Measurements from ENCODE around the gene GLIS1.

The GLIS1 gene

GRCh38 chr1:53661496-53661895 lies 77.5 kb downstream of the GLIS1 start:
- Histone ChIP-seq H3K4me3 (ENCODE audit: extremely low read depth, insufficient read depth, low read length, poor library complexity, severe bottlenecking) (no peak overlapping the region), H3K4me1 (ENCODE audit: control insufficient read depth, insufficient read depth, low read length, poor library complexity, severe bottlenecking) (peaks cover 3% of the 10 kb centered on the region), H3K9me3 (ENCODE audit: control insufficient read depth, low read length) (no peaks in the 10 kb centered on the region), H3K36me3 (ENCODE audit: control insufficient read depth, insufficient read depth, low read length) (no peaks in the 10 kb centered on the region), H3K27ac (ENCODE audit: low read depth, low read length, severe bottlenecking) (no peak overlapping the region)
- 79 to 84% methylated on average over 5 to 8 of the region's 8 CpGs for WGBS, 2 experiments (ENCODE audit: insufficient coverage in 2 of 2)

- WGBS, 2 experiments (ENCODE audit: insufficient coverage in 2 of 2) = 92 to 94% methylated on average over 2 to 3 of the region's 3 CpGs
- peaks cover 7% of the 10 kb centered on the region for H3K4me1 ChIP-seq (ENCODE audit: control insufficient read depth, insufficient read depth, low read length, poor library complexity, severe bottlenecking)
These were observed 78.3 kb downstream of the GLIS1 start for GRCh38 chr1:53660666-53661065.

GRCh38 chr1:53659436-53659835 lies 79.5 kb downstream of the GLIS1 start:
- Histone ChIP-seq H3K4me1 (ENCODE audit: control insufficient read depth, insufficient read depth, low read length, poor library complexity, severe bottlenecking) (peaks cover 12% of the 10 kb centered on the region), H3K27ac (ENCODE audit: low read depth, low read length, severe bottlenecking) (no peak overlapping the region), H3K9me3 (ENCODE audit: control insufficient read depth, low read length) (no peaks in the 10 kb centered on the region), H3K36me3 (ENCODE audit: control insufficient read depth, insufficient read depth, low read length) (no peaks in the 10 kb centered on the region), H3K4me3 (ENCODE audit: extremely low read depth, insufficient read depth, low read length, poor library complexity, severe bottlenecking) (no peak overlapping the region)
- WGBS, 2 experiments (ENCODE audit: insufficient coverage in 2 of 2) = 80% methylated on average over 1 of the region's 2 CpGs; no CpG with 5 or more reads in 1 of the 2 experiments

More at GRCh38 chr1:53660666-53661065, 78.3 kb downstream of the GLIS1 start:
- H3K27ac ChIP-seq (ENCODE audit: low read depth, low read length, severe bottlenecking) = no peak overlapping the region
- H3K36me3 ChIP-seq (ENCODE audit: control insufficient read depth, insufficient read depth, low read length) = no peaks in the 10 kb centered on the region
- no peaks in the 10 kb centered on the region for H3K9me3 ChIP-seq (ENCODE audit: control insufficient read depth, low read length)
- no peak overlapping the region for H3K4me3 ChIP-seq (ENCODE audit: extremely low read depth, insufficient read depth, low read length, poor library complexity, severe bottlenecking)

GRCh38 chr1:53658489-53659230 lies 80.3 kb downstream of the GLIS1 start:
- Histone ChIP-seq H3K36me3 (ENCODE audit: control insufficient read depth, insufficient read depth, low read length) (no peaks in the 10 kb centered on the region), H3K9me3 (ENCODE audit: control insufficient read depth, low read length) (no peaks in the 10 kb centered on the region), H3K4me1 (ENCODE audit: control insufficient read depth, insufficient read depth, low read length, poor library complexity, severe bottlenecking) (peaks cover 12% of the 10 kb centered on the region), H3K27ac (ENCODE audit: low read depth, low read length, severe bottlenecking) (no peak overlapping the region), H3K4me3 (ENCODE audit: extremely low read depth, insufficient read depth, low read length, poor library complexity, severe bottlenecking) (no peak overlapping the region)
- 93 to 94% methylated on average over 6 to 7 of the region's 8 CpGs for WGBS, 2 experiments (ENCODE audit: insufficient coverage in 2 of 2)

GRCh38 chr1:53657891-53658396 lies 81.0 kb downstream of the GLIS1 start:
- H3K4me1 ChIP-seq (ENCODE audit: control insufficient read depth, insufficient read depth, low read length, poor library complexity, severe bottlenecking) = peaks cover 12% of the 10 kb centered on the region
- H3K27ac ChIP-seq (ENCODE audit: low read depth, low read length, severe bottlenecking) = no peak overlapping the region
- H3K4me3 ChIP-seq (ENCODE audit: extremely low read depth, insufficient read depth, low read length, poor library complexity, severe bottlenecking) = no peak overlapping the region
- no peaks in the 10 kb centered on the region for H3K36me3 ChIP-seq (ENCODE audit: control insufficient read depth, insufficient read depth, low read length)
- H3K9me3 ChIP-seq (ENCODE audit: control insufficient read depth, low read length) = no peaks in the 10 kb centered on the region
- WGBS, 2 experiments (ENCODE audit: insufficient coverage in 2 of 2) = 89% methylated on average over 1 of the region's 1 CpG; no CpG with 5 or more reads in 1 of the 2 experiments

- WGBS, 2 experiments (ENCODE audit: insufficient coverage in 2 of 2) = 50% methylated on average over 2 of the region's 4 CpGs; no CpG with 5 or more reads in 1 of the 2 experiments
- no peaks in the 10 kb centered on the region for H3K36me3 ChIP-seq (ENCODE audit: control insufficient read depth, insufficient read depth, low read length)
- H3K4me1 ChIP-seq (ENCODE audit: control insufficient read depth, insufficient read depth, low read length, poor library complexity, severe bottlenecking) = peaks cover 12% of the 10 kb centered on the region
- H3K27ac ChIP-seq (ENCODE audit: low read depth, low read length, severe bottlenecking) = no peak overlapping the region
- H3K4me3 ChIP-seq (ENCODE audit: extremely low read depth, insufficient read depth, low read length, poor library complexity, severe bottlenecking) = no peak overlapping the region
- no peaks in the 10 kb centered on the region for H3K9me3 ChIP-seq (ENCODE audit: control insufficient read depth, low read length)
These were observed 81.5 kb downstream of the GLIS1 start for GRCh38 chr1:53657531-53657805.

GRCh38 chr1:53656747-53657530 lies 82.0 kb downstream of the GLIS1 start:
- Histone ChIP-seq H3K27ac (ENCODE audit: low read depth, low read length, severe bottlenecking) (no peak overlapping the region), H3K4me3 (ENCODE audit: extremely low read depth, insufficient read depth, low read length, poor library complexity, severe bottlenecking) (no peak overlapping the region), H3K9me3 (ENCODE audit: control insufficient read depth, low read length) (no peaks in the 10 kb centered on the region), H3K4me1 (ENCODE audit: control insufficient read depth, insufficient read depth, low read length, poor library complexity, severe bottlenecking) (peaks cover 12% of the 10 kb centered on the region), H3K36me3 (ENCODE audit: control insufficient read depth, insufficient read depth, low read length) (no peaks in the 10 kb centered on the region)
- 95 to 97% methylated on average over 10 to 11 of the region's 11 CpGs for WGBS, 2 experiments (ENCODE audit: insufficient coverage in 2 of 2)

- Histone ChIP-seq H3K9me3 (ENCODE audit: control insufficient read depth, low read length) (no peaks in the 10 kb centered on the region), H3K27ac (ENCODE audit: low read depth, low read length, severe bottlenecking) (no peak overlapping the region), H3K4me1 (ENCODE audit: control insufficient read depth, insufficient read depth, low read length, poor library complexity, severe bottlenecking) (peaks cover 12% of the 10 kb centered on the region), H3K4me3 (ENCODE audit: extremely low read depth, insufficient read depth, low read length, poor library complexity, severe bottlenecking) (no peak overlapping the region), H3K36me3 (ENCODE audit: control insufficient read depth, insufficient read depth, low read length) (no peaks in the 10 kb centered on the region)
- WGBS, 2 experiments (ENCODE audit: insufficient coverage in 2 of 2) = 85 to 86% methylated on average over 7 to 9 of the region's 10 CpGs
These were observed 82.8 kb downstream of the GLIS1 start for GRCh38 chr1:53655931-53656746.

GRCh38 chr1:53654216-53655210 lies 84.5 kb downstream of the GLIS1 start:
- H3K4me3 ChIP-seq (ENCODE audit: extremely low read depth, insufficient read depth, low read length, poor library complexity, severe bottlenecking) = no peak overlapping the region
- no peaks in the 10 kb centered on the region for H3K9me3 ChIP-seq (ENCODE audit: control insufficient read depth, low read length)
- H3K36me3 ChIP-seq (ENCODE audit: control insufficient read depth, insufficient read depth, low read length) = no peaks in the 10 kb centered on the region
- peaks cover 12% of the 10 kb centered on the region for H3K4me1 ChIP-seq (ENCODE audit: control insufficient read depth, insufficient read depth, low read length, poor library complexity, severe bottlenecking)
- no peak overlapping the region for H3K27ac ChIP-seq (ENCODE audit: low read depth, low read length, severe bottlenecking)
- 85 to 87% methylated on average over 23 of the region's 27 CpGs for WGBS, 2 experiments (ENCODE audit: insufficient coverage in 2 of 2)
